Loucy (cell line): ENCODE data around the gene BEAN1.

Experiments used
- CTCF ChIP-seq: fragments of 200-600 bp; sonication (generic); conservative IDR thresholded peaks from 2 replicates; pipeline ENCODE4 v1.5.1; 2014; ENCODE audit warnings: mild to moderate bottlenecking, antibody characterized with exemption, low read length
- EZH2phosphoT487 ChIP-seq: fragments of 200-600 bp; IDR thresholded peaks from 2 replicates; pipeline ENCODE4 v1.6.1; 2018; ENCODE audit warnings: antibody characterized with exemption, mild to moderate bottlenecking, moderate library complexity, borderline replicate concordance

GRCh38 chr16:66389256-66390176, 37.6 kb upstream of the BEAN1 start:
- TF ChIP-seq CTCF: no peak
- TF ChIP-seq EZH2phosphoT487: no peak
